ENCODE measurements around the gene PGRMC2.
"Not testable (repeated sequence)": the region's sequence is repeated elsewhere in the genome, so short reads cannot be mapped to it uniquely, and the experiment has no call there.

The PGRMC2 gene

GRCh38 chr4:128265550-128265949 is 22.1 kb downstream of the PGRMC2 start:
- DNase-seq: not testable (repeated sequence)

GRCh38 chr4:128259889-128260288 is 27.7 kb downstream of the PGRMC2 start:
- not testable (repeated sequence) for DNase-seq

- DNase-seq: not testable (repeated sequence)
Measured at GRCh38 chr4:128258166-128258565, 29.4 kb downstream of the PGRMC2 start.

- DNase-seq: no peak
Measured at GRCh38 chr4:128256539-128256938, 31.1 kb downstream of the PGRMC2 start.

GRCh38 chr4:128255906-128256305 is 31.7 kb downstream of the PGRMC2 start:
- no peak for DNase-seq

DNA sequence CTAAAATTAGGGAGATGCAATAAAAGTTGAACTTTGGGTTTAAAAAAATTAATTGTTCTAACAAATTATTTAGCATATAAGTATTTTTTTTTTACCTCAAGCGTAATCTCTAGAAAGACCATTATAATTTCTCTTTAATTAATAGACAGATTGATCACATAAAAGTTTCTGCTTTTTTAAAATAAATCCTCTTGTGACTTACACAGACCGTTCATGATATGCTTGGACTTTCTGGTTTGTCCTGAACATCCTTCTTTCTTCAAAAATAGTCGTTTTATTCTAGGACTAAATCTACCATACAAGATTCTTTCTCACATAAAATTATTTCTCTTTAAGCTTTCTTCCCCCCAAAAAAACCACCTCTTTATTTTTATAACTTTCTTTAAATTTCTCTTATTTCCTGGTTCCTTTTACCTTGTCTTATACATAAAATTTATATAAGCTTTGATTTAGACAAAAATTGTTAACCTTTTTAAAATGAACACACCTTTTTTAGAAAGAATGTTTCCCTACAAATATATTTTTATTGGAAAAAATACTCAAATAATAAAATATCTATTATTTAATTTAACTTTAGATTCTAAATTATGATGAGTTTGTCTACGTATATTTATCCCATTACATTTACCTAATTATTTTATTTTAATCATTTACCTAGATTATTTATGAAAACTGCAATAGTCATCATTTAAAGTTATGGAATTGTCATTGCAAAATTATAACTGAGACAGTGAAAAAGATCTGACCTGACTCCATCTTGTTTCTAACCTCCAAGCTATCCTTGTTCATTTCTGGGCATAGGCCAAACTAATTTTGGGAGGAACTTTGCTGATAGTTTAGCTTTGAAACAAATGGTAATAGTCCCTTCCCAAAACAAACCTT is 37.6 kb downstream of the PGRMC2 start:
- no peak for DNase-seq

DNA sequence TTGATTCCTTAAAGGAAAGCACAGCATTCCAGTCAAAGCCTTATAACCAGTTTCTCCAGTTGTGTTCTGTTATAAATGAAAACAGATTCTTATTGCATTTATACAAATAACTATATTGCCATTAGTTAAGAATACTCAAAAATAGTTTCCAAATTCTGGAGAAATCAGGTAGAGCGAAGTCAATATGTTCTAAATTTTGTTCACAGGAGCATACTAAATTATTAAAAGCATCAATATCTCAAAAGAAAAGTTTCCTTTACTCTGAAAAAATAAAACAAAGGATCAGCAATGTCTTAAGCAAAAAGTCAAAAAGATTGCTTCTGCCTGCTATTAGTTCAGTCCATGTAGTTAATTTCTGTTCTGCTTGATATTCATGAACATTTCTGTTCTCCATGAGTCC is 39.7 kb downstream of the PGRMC2 start:
- no peak for DNase-seq

- DNase-seq: not testable (repeated sequence)
Measured at GRCh38 chr4:128245391-128245790, 42.2 kb downstream of the PGRMC2 start.

GRCh38 chr4:128244379-128244778 is 43.2 kb downstream of the PGRMC2 start:
- DNase-seq: no peak

GRCh38 chr4:128242601-128243000 is 45.0 kb downstream of the PGRMC2 start:
- no peak for DNase-seq

DNA sequence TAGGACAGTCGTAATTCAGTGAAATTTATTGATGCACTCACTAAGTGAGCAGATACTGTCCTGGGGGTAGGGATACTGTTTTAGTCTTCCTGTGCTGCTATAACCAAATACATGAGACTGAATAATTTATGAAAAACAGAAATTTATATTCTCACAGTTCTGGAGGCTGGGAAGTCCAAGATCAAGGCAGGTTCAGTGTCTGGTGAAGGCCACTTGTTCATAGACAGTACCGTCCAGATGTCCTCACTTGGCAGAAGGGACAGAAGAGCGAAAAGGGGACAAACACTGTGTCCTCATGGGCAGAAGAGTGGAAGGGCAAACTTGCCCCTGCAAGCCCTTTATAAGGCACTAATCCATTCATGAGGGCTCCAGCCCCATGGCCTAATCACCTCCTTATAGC is 45.6 kb downstream of the PGRMC2 start:
- no peak for DNase-seq

DNA sequence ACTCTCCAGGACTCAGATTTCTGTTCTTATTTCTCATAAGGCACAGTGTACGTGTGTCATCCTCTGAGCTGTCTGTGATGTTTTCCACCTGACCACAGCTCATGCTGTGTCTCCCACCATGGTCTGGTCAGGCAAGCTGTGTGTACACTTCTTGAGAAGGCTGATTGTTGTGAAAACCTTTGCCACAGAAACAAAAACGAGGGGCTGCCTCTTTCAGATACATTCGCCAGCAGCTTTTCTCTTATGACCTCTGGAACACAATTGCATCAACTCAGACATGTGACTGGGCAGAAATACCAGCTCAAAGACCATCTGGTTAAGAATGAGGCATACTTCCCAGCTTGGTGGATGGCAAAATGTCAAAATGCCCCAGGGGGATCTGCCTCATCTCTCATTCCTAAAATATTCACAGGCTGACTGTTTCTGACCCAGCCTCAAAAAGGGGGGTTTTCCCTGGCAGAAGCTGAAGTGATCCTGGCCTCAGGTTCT is 46.1 kb downstream of the PGRMC2 start:
- DNase-seq: no peak

DNA sequence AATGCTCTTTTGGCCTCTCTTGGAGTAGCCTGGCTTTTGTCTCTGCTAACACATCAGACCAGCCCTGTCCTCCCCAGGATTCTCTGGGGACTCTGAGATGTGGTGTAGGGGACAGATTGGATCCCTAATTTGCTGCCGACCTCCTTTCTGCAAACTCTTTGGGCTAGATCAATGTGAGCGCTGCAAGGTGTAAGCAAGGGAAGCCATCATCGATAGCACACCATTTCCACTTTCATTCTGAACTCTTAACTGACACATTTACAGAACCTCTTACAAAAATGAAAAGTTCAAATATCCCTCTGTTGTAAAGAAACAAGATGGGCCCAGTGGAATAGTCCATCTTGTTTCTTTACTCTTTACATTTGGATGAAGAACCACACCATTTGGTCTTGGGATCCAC is 46.6 kb downstream of the PGRMC2 start:
- DNase-seq: no peak

DNA sequence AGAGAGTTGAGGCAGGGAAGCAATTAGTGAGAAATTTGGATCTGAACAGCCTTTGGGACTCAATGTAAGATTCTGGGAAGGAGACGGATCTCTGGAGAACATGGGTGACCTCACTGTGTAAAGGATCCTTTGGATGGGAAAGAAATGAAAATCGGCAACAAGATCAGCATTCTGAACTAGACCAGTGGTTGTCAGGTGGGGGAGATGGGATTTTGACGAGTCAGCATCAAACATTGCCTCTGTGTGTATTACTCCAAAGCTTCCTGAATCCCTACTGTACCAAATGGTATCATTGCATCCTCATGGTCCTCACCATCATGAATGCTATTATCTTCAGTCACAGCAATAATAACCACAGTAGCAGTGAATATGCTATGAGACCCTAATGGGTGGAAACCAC is 52.8 kb downstream of the PGRMC2 start:
- no peak for DNase-seq

DNA sequence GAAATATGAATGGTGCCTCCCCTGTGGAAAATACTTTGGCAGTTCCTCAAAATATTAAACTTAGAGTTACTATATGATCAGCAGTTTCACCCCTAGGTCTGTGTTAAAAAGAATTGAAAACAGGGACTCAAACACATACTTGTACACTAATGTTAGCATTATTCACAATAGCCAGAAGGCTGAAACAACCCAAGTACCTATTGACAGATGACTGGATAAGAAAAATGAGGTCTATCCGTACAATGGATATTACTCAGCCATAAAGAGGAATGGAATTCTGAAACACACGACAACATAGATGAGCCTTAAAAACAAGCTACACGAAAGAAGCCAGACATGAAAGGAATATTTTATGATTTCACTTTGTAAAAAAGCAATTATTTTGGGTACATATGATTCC is 54.9 kb downstream of the PGRMC2 start:
- no peak for DNase-seq

DNA sequence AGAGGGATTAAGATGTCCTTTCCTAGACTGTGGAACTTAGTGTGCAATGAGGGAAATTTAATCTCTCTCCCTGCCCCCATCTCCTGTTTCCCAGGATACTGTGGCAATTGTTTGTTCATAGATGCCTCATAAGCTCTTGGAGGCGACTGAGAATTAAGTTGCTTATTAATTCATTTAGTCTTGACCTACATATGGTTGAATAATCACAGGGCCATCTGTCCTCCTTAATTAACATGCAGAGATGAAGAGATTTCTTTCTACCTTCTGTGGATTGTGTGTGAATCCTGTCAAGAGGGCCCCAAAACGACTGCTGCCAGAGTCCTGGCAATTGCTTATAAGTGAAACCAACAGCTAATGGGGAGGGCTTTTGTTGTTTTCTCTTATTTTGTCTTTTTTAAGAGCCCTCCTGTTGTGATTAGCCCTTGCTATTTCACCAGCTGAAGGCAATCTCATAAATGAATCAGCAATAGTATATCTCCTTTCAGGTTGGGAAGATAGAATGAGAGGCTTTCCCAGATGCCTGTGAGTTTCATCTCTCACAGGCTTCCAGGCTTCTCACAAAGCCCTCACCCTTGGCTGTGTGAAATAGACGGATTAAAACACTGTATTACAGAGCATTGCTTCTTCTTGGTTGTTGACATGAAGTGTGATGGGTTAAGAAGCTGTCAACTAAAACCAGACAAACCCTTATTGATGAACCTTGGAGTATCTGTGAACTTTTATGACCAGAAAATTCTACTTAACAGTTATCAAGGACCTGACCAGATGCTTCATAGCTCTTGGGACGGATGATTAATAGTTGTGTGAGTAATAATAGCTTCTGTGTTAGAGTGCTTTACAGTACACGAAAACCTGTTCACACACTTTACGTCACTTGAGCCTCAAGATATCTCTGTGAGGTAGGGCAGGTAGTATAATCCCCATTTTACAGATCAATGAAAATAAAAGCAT is 58.5 kb downstream of the PGRMC2 start:
- DNase-seq: no peak

GRCh38 chr4:128227991-128228571 is 59.5 kb downstream of the PGRMC2 start:
- DNase-seq: no peak

GRCh38 chr4:128225148-128225547 is 62.5 kb downstream of the PGRMC2 start:
- no peak for DNase-seq

GRCh38 chr4:128221586-128221985 is 66.0 kb downstream of the PGRMC2 start:
- DNase-seq: no peak

- DNase-seq: no peak
Measured at GRCh38 chr4:128220286-128221235, 67.1 kb downstream of the PGRMC2 start.
